SU-DHL-6 (cell line): ENCODE results near the gene CAPN13.

Experiments
- H2AFZ ChIP-seq: fragments of 200-600 bp; sonication (generic); 2 replicates; pipeline ENCODE4 v1.6.1; 2014; ENCODE audit warnings: low read depth, mild to moderate bottlenecking, moderate library complexity, mixed read lengths, antibody characterized with exemption, low read length; ENCODE audit not compliant: severe bottlenecking
- H3F3A ChIP-seq: fragments of 200-600 bp; shearing (Covaris generic); 2 replicates; pipeline ENCODE4 v1.6.0; 2016; ENCODE audit warnings: antibody characterized with exemption, mild to moderate bottlenecking; ENCODE audit not compliant: insufficient read depth
- H3K27ac ChIP-seq: fragments of 200-600 bp; sonication (generic); 2 replicates; pipeline ENCODE4 v1.5.1; 2016; ENCODE audit warnings: low read depth, mild to moderate bottlenecking, low read length, moderate library complexity, mixed read lengths
- H3K27me3 ChIP-seq: fragments of 200-600 bp; sonication (generic), shearing (Covaris generic); 2 replicates; pipeline ENCODE4 v1.6.0; 2014; ENCODE audit warnings: mild to moderate bottlenecking, low read length
- H3K36me3 ChIP-seq: fragments of 200-600 bp; sonication (generic); 2 replicates; pipeline ENCODE4 v1.6.1; 2014; ENCODE audit warnings: mild to moderate bottlenecking, low read length, mixed read lengths
- H3K4me2 ChIP-seq: fragments of 300-600, 200-600 bp; shearing (Covaris generic), sonication (generic); 2 replicates; pipeline ENCODE4 v1.6.0; 2014; ENCODE audit warnings: low read length, low read depth, mild to moderate bottlenecking; ENCODE audit not compliant: poor library complexity, severe bottlenecking
- H3K4me3 ChIP-seq: fragments of 200-600 bp; sonication (generic); 2 replicates; pipeline ENCODE4 v1.5.1; 2014; ENCODE audit warnings: antibody characterized with exemption, low read length, mild to moderate bottlenecking, mixed read lengths; ENCODE audit not compliant: insufficient read depth, poor library complexity, severe bottlenecking
- H3K79me2 ChIP-seq: fragments of 200-600 bp; sonication (generic); 2 replicates; pipeline ENCODE4 v1.6.1; 2014; ENCODE audit warnings: mild to moderate bottlenecking, low read length, moderate library complexity; ENCODE audit not compliant: insufficient read depth
- H3K9ac ChIP-seq: fragments of 200-600 bp; sonication (generic); 2 replicates; pipeline ENCODE4 v1.7.0; 2014; ENCODE audit warnings: mild to moderate bottlenecking, low read length
- H3K9me2 ChIP-seq: fragments of 200-600 bp; sonication (generic); replicated peaks from 2 replicates; pipeline ENCODE4 v1.6.1; 2014; ENCODE audit warnings: low read length; ENCODE audit not compliant: insufficient read depth
- H3K9me3 ChIP-seq: fragments of 200-600 bp; sonication (generic); 2 replicates; pipeline ENCODE4 v1.6.1; 2014; ENCODE audit warnings: low read length, mixed read lengths; ENCODE audit not compliant: insufficient read depth
- H4K20me1 ChIP-seq: fragments of 200-600 bp; sonication (generic); 2 replicates; pipeline ENCODE4 v1.6.1; 2014; ENCODE audit warnings: low read depth, mild to moderate bottlenecking, antibody characterized with exemption, low read length, moderate library complexity, mixed read lengths
- CTCF ChIP-seq: fragments of 200-600 bp; sonication (generic); IDR thresholded peaks from one replicate; pipeline ENCODE4 v1.5.1; 2017; ENCODE audit warnings: antibody characterized with exemption, mild to moderate bottlenecking, low read length, moderate library complexity; ENCODE audit not compliant: insufficient read depth, poor library complexity, severe bottlenecking
- EZH2phosphoT487 ChIP-seq: fragments of 200-600 bp; sonication (generic), shearing (Covaris generic); conservative IDR thresholded peaks from 2 replicates; pipeline ENCODE4 v1.6.1; 2018; ENCODE audit warnings: mild to moderate bottlenecking, antibody characterized with exemption, low read length, moderate library complexity, mixed read lengths

Gene CAPN13

GRCh38 chr2:30786923-30787685 lies 20.1 kb downstream of the CAPN13 start:
- TF ChIP-seq CTCF: no peak
- no peak for TF ChIP-seq EZH2phosphoT487
- Histone ChIP-seq H3K9ac (no peak overlapping the region), H3K27me3 (no peaks in the 10 kb centered on the region)

GRCh38 chr2:30784682-30785081 lies 22.6 kb downstream of the CAPN13 start:
- TF ChIP-seq EZH2phosphoT487 (no peak), CTCF (no peak)
- no peak overlapping the region for H3K9ac ChIP-seq

More at GRCh38 chr2:30786923-30787685, 20.1 kb downstream of the CAPN13 start:
- Histone ChIP-seq H3K9me3 (no peaks in the 10 kb centered on the region), H2AFZ (no peak overlapping the region), H3K79me2 (no peaks in the 10 kb centered on the region), H3K4me3 (no peak overlapping the region), H3K4me2 (no peak overlapping the region), H3K9me2 (no peaks in the 10 kb centered on the region), H4K20me1 (no peaks in the 10 kb centered on the region), H3K27ac (no peak overlapping the region), H3F3A (no peaks in the 10 kb centered on the region), H3K36me3 (no peaks in the 10 kb centered on the region)

GRCh38 chr2:30781961-30782533 lies 25.2 kb downstream of the CAPN13 start:
- Histone ChIP-seq H3K9ac (no peak overlapping the region), H3K79me2 (no peaks in the 10 kb centered on the region), H2AFZ (no peak overlapping the region), H3K4me3 (no peak overlapping the region), H3K27me3 (no peaks in the 10 kb centered on the region), H4K20me1 (no peaks in the 10 kb centered on the region), H3K9me2 (no peaks in the 10 kb centered on the region), H3K4me2 (no peak overlapping the region), H3F3A (no peaks in the 10 kb centered on the region), H3K9me3 (no peaks in the 10 kb centered on the region), H3K27ac (no peak overlapping the region), H3K36me3 (no peaks in the 10 kb centered on the region)
- no peak for TF ChIP-seq EZH2phosphoT487
- no peak for TF ChIP-seq CTCF

More at GRCh38 chr2:30784682-30785081, 22.6 kb downstream of the CAPN13 start:
- no peak overlapping the region for H3K4me3 ChIP-seq
- no peak overlapping the region for H3K27ac ChIP-seq
- no peaks in the 10 kb centered on the region for H4K20me1 ChIP-seq
- no peaks in the 10 kb centered on the region for H3K9me3 ChIP-seq
- no peak overlapping the region for H3K4me2 ChIP-seq
- no peaks in the 10 kb centered on the region for H3F3A ChIP-seq
- H3K9me2 ChIP-seq: no peaks in the 10 kb centered on the region
- H3K36me3 ChIP-seq: no peaks in the 10 kb centered on the region
- H3K79me2 ChIP-seq: no peaks in the 10 kb centered on the region
- no peak overlapping the region for H2AFZ ChIP-seq
- no peaks in the 10 kb centered on the region for H3K27me3 ChIP-seq
